K562 (cell line): Measurements from ENCODE around the gene NACAD. TPM values are rescaled to one million over a fixed set of nuclear protein-coding genes. Genes with fewer than 3 reads are reported as not detected.

Source experiments
- ATAC-seq: fragments of 200-7000 bp; cut with Tn5 transposase; 3 replicates; pipeline ENCODE4 v1.9.1; 2020; ENCODE audit warnings: moderate library complexity
- BruUV-seq: library from RNA; stranded (reverse); fragments of 400-500 nt; replicated peaks from 2 replicates; lab custom pipeline; 2021; lab: Mats Ljungman, UMichigan
- CTCF ChIA-PET: fragments of 300-600 bp; formaldehyde crosslinking; extraction: SDS; loops from one replicate; lab custom pipeline; 2021; ENCODE audit warnings: low intra/inter-chr PET ratio; lab: Yijun Ruan, JAX
- POLR2A ChIA-PET: fragments of 300-600, 350-650 bp; sonication (Branson Sonifier 250); formaldehyde crosslinking; extraction: SDS; loops from one replicate; lab custom pipeline; 2021; ENCODE audit warnings: antibody characterized with exemption, inconsistent platforms; lab: Yijun Ruan, JAX
- DNase-seq, 4 experiments: peaks; one replicate each; pipeline versions ENCODE4 v3.0.0 to v3.0.0-alpha.2; 2011 to 2018; ENCODE audit warnings: low spot score in 3 of 4, mixed read lengths in 3 of 4; ENCODE audit errors: extremely low read depth in 1 of 4
- FAIRE-seq: peaks from 2 replicates; lab custom pipeline; 2011; peaks lifted over from hg19 to GRCh38; lab: Jason Lieb, UNC
- H2AFZ ChIP-seq: 2 replicates; pipeline ENCODE4 v1.6.0; 2011; ENCODE audit warnings: low read depth, low read length, control low read depth, inconsistent platforms
- H3K27ac ChIP-seq: fragments of 200-600 bp; 3 replicates; pipeline ENCODE4 v1.8.0; 2011; ENCODE audit warnings: low read depth, mild to moderate bottlenecking, control low read depth, inconsistent platforms, low read length, moderate library complexity, mixed read lengths; ENCODE audit errors: extremely low read depth
- H3K27me3 ChIP-seq, 2 experiments: fragments of 300-600 bp in 1 of 2; 2 replicates in 1 of 2; 3 replicates in 1 of 2; pipeline versions ENCODE4 v1.6.0 to v1.8.0; 2011; ENCODE audit warnings: inconsistent platforms in 2 of 2, low read length in 2 of 2, mild to moderate bottlenecking in 1 of 2, mixed read lengths in 1 of 2, moderate library complexity in 1 of 2; ENCODE audit not compliant: control insufficient read depth in 2 of 2, insufficient read depth in 2 of 2
- H3K36me3 ChIP-seq: fragments of 300-600 bp; 3 replicates; pipeline ENCODE4 v1.8.0; 2011; ENCODE audit warnings: mild to moderate bottlenecking, low read length, inconsistent platforms; ENCODE audit not compliant: control insufficient read depth, insufficient read depth
- H3K4me1 ChIP-seq, 2 experiments: fragments of 200-600 bp in 1 of 2; replicated peaks in 1 of 2; 2 replicates in 1 of 2; 3 replicates in 1 of 2; pipeline versions ENCODE4 v1.5.1 to v1.8.0; 2011; ENCODE audit warnings: inconsistent platforms in 2 of 2, low read length in 2 of 2, mild to moderate bottlenecking in 1 of 2, mixed read lengths in 1 of 2, moderate library complexity in 1 of 2; ENCODE audit not compliant: control insufficient read depth in 2 of 2, insufficient read depth in 2 of 2
- H3K4me2 ChIP-seq: 2 replicates; pipeline ENCODE4 v1.6.1; 2011; ENCODE audit warnings: low read length, control low read depth, inconsistent platforms, mixed read lengths; ENCODE audit not compliant: insufficient read depth
- H3K4me3 ChIP-seq: fragments of 200-600 bp; sonication (generic), shearing (Covaris generic); 2 replicates; pipeline ENCODE4 v1.5.1; 2016; ENCODE audit warnings: control low read depth, inconsistent platforms
- H3K79me2 ChIP-seq: fragments of 200-600 bp; 3 replicates; pipeline ENCODE4 v1.8.0; 2011; ENCODE audit warnings: low read length, inconsistent platforms; ENCODE audit not compliant: control insufficient read depth, insufficient read depth
- H3K9ac ChIP-seq, 2 experiments: 2 replicates each; pipeline versions ENCODE4 v1.6.0 to v1.6.1; 2011; ENCODE audit warnings: low read depth in 2 of 2, low read length in 2 of 2, control low read depth in 1 of 2, inconsistent platforms in 1 of 2, mild to moderate bottlenecking in 1 of 2, mixed read lengths in 1 of 2; ENCODE audit not compliant: insufficient read depth in 1 of 2
- H3K9me1 ChIP-seq: one replicate; pipeline ENCODE4 v1.6.0; 2011; ENCODE audit warnings: inconsistent platforms, mild to moderate bottlenecking, low read length, moderate library complexity; ENCODE audit not compliant: control insufficient read depth, insufficient read depth
- H3K9me3 ChIP-seq: replicated peaks from 2 replicates; pipeline ENCODE4 v1.5.1; 2011; ENCODE audit warnings: low read depth, low read length, inconsistent platforms; ENCODE audit not compliant: control insufficient read depth, insufficient read depth
- H4K20me1 ChIP-seq: replicated peaks from 2 replicates; pipeline ENCODE4 v1.6.1; 2011; ENCODE audit warnings: low read length, inconsistent platforms, mixed read lengths; ENCODE audit not compliant: control insufficient read depth, insufficient read depth
- ARID3B ChIP-seq: fragments of 250-450 bp; sonication (Bioruptor Pico); IDR thresholded peaks from 2 replicates; pipeline ENCODE4 v1.4.0; 2020; ENCODE audit warnings: borderline replicate concordance
- CBFA2T2 ChIP-seq: fragments of 450-650 bp; conservative IDR thresholded peaks from 2 replicates; pipeline ENCODE4 v1.6.1; 2017; ENCODE audit warnings: mild to moderate bottlenecking
- CBFA2T3 ChIP-seq: fragments of 450-650 bp; IDR thresholded peaks from 2 replicates; pipeline ENCODE4 v1.6.1; 2017
- CBX2 ChIP-seq: fragments of 200-600 bp; sonication (generic); IDR thresholded peaks from one replicate; pipeline ENCODE4 v1.6.1; 2012; ENCODE audit warnings: mild to moderate bottlenecking, low read length, inconsistent platforms; ENCODE audit not compliant: insufficient read depth, poor library complexity, severe bottlenecking
- CBX3 ChIP-seq, 2 experiments: IDR thresholded peaks; 1 replicate in 1 of 2; 2 replicates in 1 of 2; pipeline ENCODE4 v1.6.1; 2012; ENCODE audit warnings: inconsistent platforms in 2 of 2, low read length in 2 of 2, borderline replicate concordance in 1 of 2, control low read depth in 1 of 2
- CC2D1A ChIP-seq: fragments of 450-650 bp; IDR thresholded peaks from 2 replicates; pipeline ENCODE4 v1.6.1; 2017; ENCODE audit warnings: mild to moderate bottlenecking
- DLX4 ChIP-seq: fragments of 250-450 bp; sonication (Bioruptor Pico); IDR thresholded peaks from 2 replicates; pipeline ENCODE4 v1.6.1; 2021; ENCODE audit warnings: mild to moderate bottlenecking
- ELF2 ChIP-seq: fragments of 250-450 bp; sonication (Bioruptor Pico); IDR thresholded peaks from 2 replicates; pipeline ENCODE4 v1.5.0; 2021; ENCODE audit warnings: mild to moderate bottlenecking
- HDAC3 ChIP-seq: fragments of 450-650 bp; IDR thresholded peaks from 2 replicates; pipeline ENCODE4 v1.6.1; 2018; ENCODE audit warnings: borderline replicate concordance, mild to moderate bottlenecking, moderate library complexity; ENCODE audit not compliant: partially characterized antibody
- HINFP ChIP-seq: fragments of 450-650 bp; conservative IDR thresholded peaks from 2 replicates; pipeline ENCODE4 v1.6.1; 2016; ENCODE audit warnings: missing genetic modification characterization, low read depth, mild to moderate bottlenecking, control low read depth, missing compliant biosample characterization
- ILF3 ChIP-seq: fragments of 450-650 bp; IDR thresholded peaks from 2 replicates; pipeline ENCODE4 v1.6.1; 2018; ENCODE audit warnings: antibody characterized with exemption, mild to moderate bottlenecking, moderate library complexity, borderline replicate concordance
- NR0B1 ChIP-seq: fragments of 450-650 bp; IDR thresholded peaks from one replicate; pipeline ENCODE4 v1.6.1; 2018; ENCODE audit warnings: mild to moderate bottlenecking, moderate library complexity; ENCODE audit not compliant: partially characterized antibody
- PKNOX1 ChIP-seq: fragments of 450-650 bp; IDR thresholded peaks from 2 replicates; pipeline ENCODE4 v1.6.1; 2016
- YBX1 ChIP-seq: fragments of 450-650 bp; IDR thresholded peaks from 2 replicates; pipeline ENCODE4 v1.7.1; 2016; ENCODE audit warnings: mild to moderate bottlenecking
- ZBTB12 ChIP-seq: fragments of 250-450 bp; sonication (Bioruptor Pico); IDR thresholded peaks from 2 replicates; pipeline ENCODE4 v1.4.0; 2020
- ZNF274 ChIP-seq: IDR thresholded peaks from 2 replicates; pipeline ENCODE4 v1.6.1; 2011; ENCODE audit warnings: low read depth, mild to moderate bottlenecking, low read length, moderate library complexity, borderline replicate concordance
- WGBS: fragments of 100-300 bp; shearing (Covaris generic); methylation state at CpG from one replicate; pipeline ENCODE4 v1.1.6; 2016; ENCODE audit warnings: low coverage, mixed read lengths; ENCODE audit not compliant: insufficient coverage; ENCODE audit errors: missing lambda C conversion rate; 5-methylcytosine and 5-hydroxymethylcytosine counted together
- in situ Hi-C: fragments of 300-500 bp; cut with MboI; formaldehyde crosslinking; loops from 4 replicates; pipeline ENCODE4 v1.15.0; 2018; ENCODE audit warnings: inconsistent platforms, mixed read lengths
- intact Hi-C: fragments of 100-400 bp; cut with micrococcal nuclease; formaldehyde crosslinking; loops from 2 replicates; pipeline ENCODE4 v1.14.2; 2022
- polyA plus RNA-seq, 8 experiments: library from polyadenylated mRNA; depleted of rRNA in 4 of 8; stranded (reverse) in 5 of 8; unstranded in 3 of 8; fragments of >200 nt; fragmentation: Nextera tagmentation in 2 of 8; fragmentation: Illumina TruSeq in 1 of 8; extraction: Ambion mirVana in 2 of 8; extraction: Trizol in 1 of 8; gene quantifications; 2 replicates each; pipeline versions ENCODE4 v1.2.1 to v1.2.3, GENCODE V29; 2011 to 2014; ENCODE audit warnings: inconsistent platforms in 1 of 8, missing spikeins in 1 of 8
- total RNA-seq, 7 experiments: library from RNA; depleted of rRNA in 6 of 7; stranded (reverse); fragments of >200 nt in 6 of 7; fragmentation: Illumina TruSeq in 2 of 7; extraction: Trizol in 2 of 7; gene quantifications; 2 replicates each; pipeline versions ENCODE4 v1.2.1 to v1.2.3, GENCODE V29; 2011 to 2021; ENCODE audit warnings: low replicate concordance in 1 of 7

NACAD gene
- total and polyA plus RNA-seq, 9 of the 15 experiments (the other 6 are each of a cell fraction or from before 2014, with no cell fraction given), result under 0.01 to 0.03 (median 0.02) TPM; not detected in 5

- in situ Hi-C loops (no loop called here), intact Hi-C loops (no loop called here)
- H3K79me2 ChIP-seq, result no peaks in the 10 kb centered on the region
- ATAC-seq, result no peak
- H3K4me3 ChIP-seq, result no peak overlapping the region
- H3K9me3 ChIP-seq, result no peaks in the 10 kb centered on the region; the same call in none of the 2 replicates
- no peak for FAIRE-seq
- DNase-seq, result no peak
- no TSS peak for BruUV-seq
- peak overlapping the region; percentile 54; the same call in 1 of the 2 replicates for H2AFZ ChIP-seq
- H3K27me3 ChIP-seq, result no peaks in the 10 kb centered on the region
- CTCF ChIA-PET, result no interaction called here
- H3K9ac ChIP-seq, result no peak overlapping the region
- no peaks in the 10 kb centered on the region for H3K9me1 ChIP-seq
- no peaks in the 10 kb centered on the region for H3K36me3 ChIP-seq
- H3K4me2 ChIP-seq, result no peak overlapping the region
- H3K4me1 ChIP-seq, result peaks cover 2 to 15% of the 10 kb centered on the region in 2 experiments; a peak in 3 of 5 replicates
- WGBS, result 17% methylated on average over 3 of the region's 3 CpGs
- POLR2A ChIA-PET, result interaction anchor here (0.6 to 2.3 kb wide), 4 partner anchors 11 to 92 kb away, joined by 3 to 19 read pairs (median 5); partner anchors contain the start of gene TBRG4
- no peak overlapping the region for H3K27ac ChIP-seq
- H4K20me1 ChIP-seq, result 0 out of 2 replicates have a peak, but pooled peaks cover 3% of the 10 kb centered on the region
- TF ChIP-seq CC2D1A (no peak), ZNF274 (no peak), NR0B1 (no peak), CBFA2T2 (no peak), DLX4 (CRISPR knock-in tag) (no peak), PKNOX1 (no peak), CBX2 (no peak), CBX3 (IDR thresholded peaks at IDR 0.05; ENCODE audit: borderline replicate concordance in 1 of 2, low read length in 2 of 2) (no peak), ELF2 (CRISPR knock-in tag) (no peak), YBX1 (no peak), HDAC3 (no peak), ILF3 (no peak), CBFA2T3 (no peak), HINFP (tag) (no peak), ZBTB12 (CRISPR knock-in tag) (no peak), ARID3B (CRISPR knock-in tag) (no peak)
These were observed 4.1 kb upstream of the NACAD start for GRCh38 chr7:45092931-45093235.
